ENCODE results near the gene ERRFI1.

ERRFI1 gene

GRCh38 chr1:8004113-8004802 is 21.9 kb downstream of the ERRFI1 start:
- no peak for DNase-seq (ENCODE audit: low read depth in 2 of 2)

- DNase-seq (ENCODE audit: low read depth in 2 of 2) = no peak
Measured at GRCh38 chr1:8003438-8004112, 22.5 kb downstream of the ERRFI1 start.

- no peak for DNase-seq (ENCODE audit: low read depth in 2 of 2)
Measured at GRCh38 chr1:8002921-8003320, 23.2 kb downstream of the ERRFI1 start.

- DNase-seq (ENCODE audit: low read depth in 2 of 2) = no peak
Measured at GRCh38 chr1:8002329-8002910, 23.7 kb downstream of the ERRFI1 start.

GRCh38 chr1:7995437-7995836 is 30.7 kb downstream of the ERRFI1 start:
- no peak for DNase-seq (ENCODE audit: low read depth in 2 of 2)

- no peak for DNase-seq (ENCODE audit: low read depth in 2 of 2)
Measured at GRCh38 chr1:7994827-7995226, 31.3 kb downstream of the ERRFI1 start.

- DNase-seq (ENCODE audit: low read depth in 2 of 2) = no peak
Measured at GRCh38 chr1:7993593-7994479, 32.3 kb downstream of the ERRFI1 start.

GRCh38 chr1:7992885-7993284 is 33.2 kb downstream of the ERRFI1 start:
- DNase-seq (ENCODE audit: low read depth in 2 of 2) = no peak

GRCh38 chr1:7991504-7992440 is 34.3 kb downstream of the ERRFI1 start:
- no peak for DNase-seq (ENCODE audit: low read depth in 2 of 2)

- no peak for DNase-seq (ENCODE audit: low read depth in 2 of 2)
Measured at GRCh38 chr1:7989762-7990428, 36.2 kb downstream of the ERRFI1 start.

- DNase-seq (ENCODE audit: low read depth in 2 of 2) = no peak
Measured at GRCh38 chr1:7988576-7988975, 37.5 kb downstream of the ERRFI1 start.

- no peak for DNase-seq (ENCODE audit: low read depth in 2 of 2)
Measured at GRCh38 chr1:7987528-7987927, 38.6 kb downstream of the ERRFI1 start.

- DNase-seq (ENCODE audit: low read depth in 2 of 2) = no peak
Measured at GRCh38 chr1:7985851-7986612, 40.1 kb downstream of the ERRFI1 start.

- no peak for DNase-seq (ENCODE audit: low read depth in 2 of 2)
Measured at GRCh38 chr1:7984811-7985210, 41.3 kb downstream of the ERRFI1 start.

- no peak for DNase-seq (ENCODE audit: low read depth in 2 of 2)
Measured at GRCh38 chr1:7983086-7983778, 42.9 kb downstream of the ERRFI1 start.

GRCh38 chr1:7980984-7981383 is 45.1 kb downstream of the ERRFI1 start:
- DNase-seq (ENCODE audit: low read depth in 2 of 2) = no peak

GRCh38 chr1:7975212-7975865 is 50.8 kb downstream of the ERRFI1 start:
- no peak for DNase-seq (ENCODE audit: low read depth in 2 of 2)

- no peak for DNase-seq (ENCODE audit: low read depth in 2 of 2)
Measured at GRCh38 chr1:7973086-7973485, 53.0 kb downstream of the ERRFI1 start.

GRCh38 chr1:7972285-7972684 is 53.8 kb downstream of the ERRFI1 start:
- no peak for DNase-seq (ENCODE audit: low read depth in 2 of 2)
